Glomerular visceral epithelial cell (primary cell): ENCODE data around the gene HKDC1.
"Not testable (repeated sequence)": the region's sequence is repeated elsewhere in the genome, so short reads cannot be mapped to it uniquely, and the experiment has no call there.

Experiments used
- DNase-seq: peaks from one replicate; pipeline ENCODE4 v3.0.0-alpha.2; 2016; ENCODE audit errors: extremely low spot score

The HKDC1 gene

GRCh38 chr10:69278446-69278963 is 58.4 kb downstream of the HKDC1 start, which contains the start of gene HK1:
Gene HK1 (plus strand): TSS chr10:69278496.
- DNase-seq: no peak

GRCh38 chr10:69279110-69279509 is 59.0 kb downstream of the HKDC1 start:
- DNase-seq: no peak

- no peak for DNase-seq
Observed at GRCh38 chr10:69281507-69282413, 61.6 kb downstream of the HKDC1 start.

- DNase-seq: not testable (repeated sequence)
Observed at GRCh38 chr10:69284402-69284801, 64.3 kb downstream of the HKDC1 start.

GRCh38 chr10:69285699-69286098 is 65.6 kb downstream of the HKDC1 start:
- no peak for DNase-seq

GRCh38 chr10:69287181-69287580 is 67.0 kb downstream of the HKDC1 start:
- no peak for DNase-seq

- DNase-seq: no peak
Observed at GRCh38 chr10:69290993-69291392, 70.9 kb downstream of the HKDC1 start.

- DNase-seq: no peak
Observed at GRCh38 chr10:69292459-69292858, 72.3 kb downstream of the HKDC1 start.

GRCh38 chr10:69295027-69295636 is 75.0 kb downstream of the HKDC1 start:
- DNase-seq: no peak

- peak; percentile 12 for DNase-seq
Observed at GRCh38 chr10:69303632-69304051, 83.5 kb downstream of the HKDC1 start.

- no peak for DNase-seq
Observed at GRCh38 chr10:69306421-69306820, 86.3 kb downstream of the HKDC1 start.

- no peak for DNase-seq
Observed at GRCh38 chr10:69307434-69307833, 87.3 kb downstream of the HKDC1 start.

- not testable (repeated sequence) for DNase-seq
Observed at GRCh38 chr10:69308304-69308703, 88.2 kb downstream of the HKDC1 start.

- DNase-seq: no peak
Observed at GRCh38 chr10:69311309-69311708, 91.2 kb downstream of the HKDC1 start.

- DNase-seq: no peak
Observed at GRCh38 chr10:69312528-69312927, 92.4 kb downstream of the HKDC1 start.

GRCh38 chr10:69315100-69315542 is 95.0 kb downstream of the HKDC1 start:
- DNase-seq: no peak

- DNase-seq: no peak
Observed at GRCh38 chr10:69315610-69316312, 95.6 kb downstream of the HKDC1 start.

- peak; percentile 46 for DNase-seq
Observed at GRCh38 chr10:69316313-69317059, 96.4 kb downstream of the HKDC1 start.
